ENCODE results near the gene SORL1. TPM values are rescaled to one million over a fixed set of nuclear protein-coding genes. Genes with fewer than 3 reads are reported as not detected.

SORL1 gene
- total RNA-seq, 1 experiment from 2014 or later = 0.10 TPM

- no peaks in the 10 kb centered on the region for H3K4me1 ChIP-seq
- no peaks in the 10 kb centered on the region for H3K9me3 ChIP-seq (replicated peaks)
- no peak overlapping the region for H3K27ac ChIP-seq
- no peak overlapping the region for H3K4me3 ChIP-seq
- H3K36me3 ChIP-seq = no peaks in the 10 kb centered on the region
- H3K27me3 ChIP-seq = no peaks in the 10 kb centered on the region
- DNase-seq = no peak
These were observed 4.0 kb downstream of the SORL1 start for GRCh38 chr11:121456151-121456550.

GRCh38 chr11:121456816-121457431, 4.8 kb downstream of the SORL1 start:
- no peaks in the 10 kb centered on the region for H3K27me3 ChIP-seq
- H3K4me1 ChIP-seq = no peaks in the 10 kb centered on the region
- H3K4me3 ChIP-seq = no peak overlapping the region
- no peak overlapping the region for H3K27ac ChIP-seq
- no peaks in the 10 kb centered on the region for H3K9me3 ChIP-seq (replicated peaks)
- no peaks in the 10 kb centered on the region for H3K36me3 ChIP-seq
- no peak for DNase-seq

GRCh38 chr11:121458551-121458950, 6.4 kb downstream of the SORL1 start:
- Histone ChIP-seq H3K36me3 (no peaks in the 10 kb centered on the region), H3K4me3 (no peak overlapping the region), H3K27me3 (no peaks in the 10 kb centered on the region), H3K27ac (no peak overlapping the region), H3K4me1 (no peaks in the 10 kb centered on the region), H3K9me3 (replicated peaks) (no peaks in the 10 kb centered on the region)
- no peak for DNase-seq

- Histone ChIP-seq H3K36me3 (no peaks in the 10 kb centered on the region), H3K4me3 (no peak overlapping the region), H3K27ac (no peak overlapping the region), H3K4me1 (no peaks in the 10 kb centered on the region), H3K27me3 (no peaks in the 10 kb centered on the region), H3K9me3 (replicated peaks) (no peaks in the 10 kb centered on the region)
- no peak for DNase-seq
These were observed 7.4 kb downstream of the SORL1 start for GRCh38 chr11:121459413-121460017.

- H3K4me3 ChIP-seq = no peak overlapping the region
- H3K27ac ChIP-seq = no peak overlapping the region
- DNase-seq = no peak
These were observed 8.9 kb downstream of the SORL1 start for GRCh38 chr11:121460941-121461514.

GRCh38 chr11:121461843-121462242, 9.7 kb downstream of the SORL1 start:
- no peaks in the 10 kb centered on the region for H3K27me3 ChIP-seq
- 0 out of 2 replicates have a peak, but pooled peaks cover 2% of the 10 kb centered on the region for H3K4me1 ChIP-seq
- no peak for DNase-seq
- no peak overlapping the region for H3K4me3 ChIP-seq
- H3K36me3 ChIP-seq = no peaks in the 10 kb centered on the region
- no peaks in the 10 kb centered on the region for H3K9me3 ChIP-seq (replicated peaks)
- no peak overlapping the region for H3K27ac ChIP-seq

More at GRCh38 chr11:121460941-121461514, 8.9 kb downstream of the SORL1 start:
- H3K27me3 ChIP-seq = no peaks in the 10 kb centered on the region
- 0 out of 2 replicates have a peak, but pooled peaks cover 2% of the 10 kb centered on the region for H3K4me1 ChIP-seq
- H3K36me3 ChIP-seq = no peaks in the 10 kb centered on the region
- H3K9me3 ChIP-seq (replicated peaks) = no peaks in the 10 kb centered on the region

- 0 out of 2 replicates have a peak, but pooled peaks cover 2% of the 10 kb centered on the region for H3K4me1 ChIP-seq
- H3K4me3 ChIP-seq = no peak overlapping the region
- no peak overlapping the region for H3K27ac ChIP-seq
- no peaks in the 10 kb centered on the region for H3K9me3 ChIP-seq (replicated peaks)
- no peaks in the 10 kb centered on the region for H3K36me3 ChIP-seq
- H3K27me3 ChIP-seq = no peaks in the 10 kb centered on the region
- no peak for DNase-seq
These were observed 11.7 kb downstream of the SORL1 start for GRCh38 chr11:121463689-121464335.

- Histone ChIP-seq H3K4me1 (0 out of 2 replicates have a peak, but pooled peaks cover 2% of the 10 kb centered on the region), H3K36me3 (no peaks in the 10 kb centered on the region), H3K27me3 (no peaks in the 10 kb centered on the region), H3K9me3 (replicated peaks) (no peaks in the 10 kb centered on the region), H3K4me3 (no peak overlapping the region), H3K27ac (no peak overlapping the region)
- DNase-seq = peak; percentile 12 to 30
These were observed 12.3 kb downstream of the SORL1 start for GRCh38 chr11:121464352-121464946.

- Histone ChIP-seq H3K27ac (no peak overlapping the region), H3K36me3 (no peaks in the 10 kb centered on the region), H3K27me3 (no peaks in the 10 kb centered on the region), H3K9me3 (replicated peaks) (no peaks in the 10 kb centered on the region), H3K4me1 (0 out of 2 replicates have a peak, but pooled peaks cover 2% of the 10 kb centered on the region), H3K4me3 (no peak overlapping the region)
- DNase-seq = no peak
These were observed 13.6 kb downstream of the SORL1 start for GRCh38 chr11:121465709-121466062.

- DNase-seq = peak; percentile 58 to 69
- Histone ChIP-seq H3K27me3 (no peaks in the 10 kb centered on the region), H3K4me3 (no peak overlapping the region), H3K9me3 (replicated peaks) (no peaks in the 10 kb centered on the region), H3K4me1 (0 out of 2 replicates have a peak, but pooled peaks cover 2% of the 10 kb centered on the region), H3K36me3 (no peaks in the 10 kb centered on the region), H3K27ac (no peak overlapping the region)
These were observed 14.1 kb downstream of the SORL1 start for GRCh38 chr11:121466063-121466794.

- H3K4me1 ChIP-seq = 0 out of 2 replicates have a peak, but pooled peaks cover 2% of the 10 kb centered on the region
- H3K27ac ChIP-seq = no peak overlapping the region
- H3K36me3 ChIP-seq = no peaks in the 10 kb centered on the region
- H3K4me3 ChIP-seq = no peak overlapping the region
- H3K27me3 ChIP-seq = no peaks in the 10 kb centered on the region
- DNase-seq = no peak
- H3K9me3 ChIP-seq (replicated peaks) = no peaks in the 10 kb centered on the region
These were observed 15.4 kb downstream of the SORL1 start for GRCh38 chr11:121467471-121467870.

- no peak overlapping the region for H3K27ac ChIP-seq
- no peak overlapping the region for H3K4me3 ChIP-seq
- no peaks in the 10 kb centered on the region for H3K9me3 ChIP-seq (replicated peaks)
- no peaks in the 10 kb centered on the region for H3K27me3 ChIP-seq
- DNase-seq = no peak
- H3K36me3 ChIP-seq = no peaks in the 10 kb centered on the region
- H3K4me1 ChIP-seq = 0 out of 2 replicates have a peak, but pooled peaks cover 2% of the 10 kb centered on the region
These were observed 15.9 kb downstream of the SORL1 start for GRCh38 chr11:121467965-121468364.

GRCh38 chr11:121469910-121470309, 17.8 kb downstream of the SORL1 start:
- no peaks in the 10 kb centered on the region for H3K9me3 ChIP-seq (replicated peaks)
- no peak for DNase-seq
- 0 out of 2 replicates have a peak, but pooled peaks cover 2% of the 10 kb centered on the region for H3K4me1 ChIP-seq
- no peak overlapping the region for H3K27ac ChIP-seq
- H3K4me3 ChIP-seq = no peak overlapping the region
- H3K27me3 ChIP-seq = no peaks in the 10 kb centered on the region
- no peaks in the 10 kb centered on the region for H3K36me3 ChIP-seq

GRCh38 chr11:121471167-121471566, 19.1 kb downstream of the SORL1 start:
- Histone ChIP-seq H3K4me3 (no peak overlapping the region), H3K4me1 (no peaks in the 10 kb centered on the region), H3K27me3 (no peaks in the 10 kb centered on the region), H3K27ac (no peak overlapping the region), H3K36me3 (no peaks in the 10 kb centered on the region), H3K9me3 (replicated peaks) (no peaks in the 10 kb centered on the region)
- DNase-seq = no peak
